Right forelimb (tissue), 1 donor: ENCODE measurements around the gene ECHDC3.
"Not testable (repeated sequence)": the region's sequence is repeated elsewhere in the genome, so short reads cannot be mapped to it uniquely, and the experiment has no call there.

Experiments used
- DNase-seq: peaks from one replicate; pipeline ENCODE4 v3.0.0-alpha.2; 2018

ECHDC3 gene

GRCh38 chr10:11719496-11720259, 22.5 kb upstream of the ECHDC3 start:
- DNase-seq, result no peak

- DNase-seq, result no peak
Observed at GRCh38 chr10:11720260-11720741, 21.9 kb upstream of the ECHDC3 start.

GRCh38 chr10:11721806-11722205, 20.4 kb upstream of the ECHDC3 start:
- no peak for DNase-seq

GRCh38 chr10:11723359-11723758, 18.8 kb upstream of the ECHDC3 start:
- no peak for DNase-seq

GRCh38 chr10:11724938-11725776, 17.0 kb upstream of the ECHDC3 start:
- no peak for DNase-seq

GRCh38 chr10:11725912-11726311, 16.3 kb upstream of the ECHDC3 start:
- DNase-seq, result no peak

- DNase-seq, result no peak
Observed at GRCh38 chr10:11727563-11727962, 14.6 kb upstream of the ECHDC3 start.

GRCh38 chr10:11728353-11728752, 13.8 kb upstream of the ECHDC3 start:
- DNase-seq, result no peak

- DNase-seq, result no peak
Observed at GRCh38 chr10:11729790-11730315, 12.3 kb upstream of the ECHDC3 start.

GRCh38 chr10:11730779-11731178, 11.4 kb upstream of the ECHDC3 start:
- no peak for DNase-seq

GRCh38 chr10:11736767-11737166, 5.4 kb upstream of the ECHDC3 start:
- DNase-seq, result not testable (repeated sequence)

- not testable (repeated sequence) for DNase-seq
Observed at GRCh38 chr10:11737258-11738032, 4.7 kb upstream of the ECHDC3 start.

- DNase-seq, result no peak
Observed at GRCh38 chr10:11740907-11741306, 1.3 kb upstream of the ECHDC3 start.

- DNase-seq, result no peak
Observed at GRCh38 chr10:11741608-11742007, 574 bp upstream of the ECHDC3 start.

- no peak for DNase-seq
Observed at GRCh38 chr10:11742779-11743298, 657 bp downstream of the ECHDC3 start.

- DNase-seq, result no peak
Observed at GRCh38 chr10:11743461-11744338, 1.5 kb downstream of the ECHDC3 start.

- no peak for DNase-seq
Observed at GRCh38 chr10:11745045-11745444, 2.9 kb downstream of the ECHDC3 start.

- DNase-seq, result no peak
Observed at GRCh38 chr10:11746883-11747539, 4.8 kb downstream of the ECHDC3 start.

- no peak for DNase-seq
Observed at GRCh38 chr10:11748866-11749265, 6.7 kb downstream of the ECHDC3 start.

- DNase-seq, result no peak
Observed at GRCh38 chr10:11750420-11750819, 8.2 kb downstream of the ECHDC3 start.

- no peak for DNase-seq
Observed at GRCh38 chr10:11754173-11754572, 12.0 kb downstream of the ECHDC3 start.
